Measurements from ENCODE around the gene NOVA2. TPM values are rescaled to one million over a fixed set of nuclear protein-coding genes. Genes with fewer than 3 reads are reported as not detected.

NOVA2 gene
- total RNA-seq, 1 experiment from 2014 or later: not detected

DNA sequence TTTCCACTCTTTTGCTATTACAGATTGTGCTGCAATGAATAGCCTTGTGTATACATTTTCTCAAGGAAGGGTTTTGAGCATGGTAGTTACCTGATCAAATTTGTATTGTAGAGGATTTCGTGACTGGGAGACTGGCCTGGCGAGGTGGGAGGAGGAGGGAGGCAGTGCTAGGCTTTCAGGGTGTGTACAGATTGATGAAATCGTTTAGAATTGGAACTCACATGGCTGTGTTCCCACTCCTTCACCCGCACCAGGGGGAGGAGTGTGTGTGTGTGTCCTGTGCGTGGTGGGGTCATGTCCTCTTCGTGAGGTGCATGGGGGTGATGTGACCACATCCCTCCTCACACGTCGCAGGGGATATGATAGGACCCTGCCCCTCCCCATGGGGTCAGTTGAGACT is 40.9 kb upstream of the NOVA2 start:
- no peaks in the 10 kb centered on the region for H3K27me3 ChIP-seq (ENCODE audit: insufficient read depth, low read depth)
- H3K4me1 ChIP-seq (replicated peaks; ENCODE audit: insufficient read depth): peaks cover 7% of the 10 kb centered on the region; the same call in 1 of the 2 replicates
- H3K9me2 ChIP-seq (ENCODE audit: insufficient read depth): no peaks in the 10 kb centered on the region
- H4K20me1 ChIP-seq (ENCODE audit: insufficient read depth): peaks cover 5% of the 10 kb centered on the region; the same call in 1 of the 2 replicates
- H2AFZ ChIP-seq: 0 out of 2 replicates have a peak overlapping the region, but pooled peaks have one; percentile 47
- H3K4me2 ChIP-seq: peak overlapping the region; percentile 69
- BruUV-seq (replicated peaks): no TSS peak
- intact Hi-C loops (cut with micrococcal nuclease; ENCODE audit: unreplicated experiment): no loop called here
- peaks cover 4% of the 10 kb centered on the region for H3F3A ChIP-seq (ENCODE audit: insufficient read depth, low read depth)
- H3K79me2 ChIP-seq (ENCODE audit: low read depth): no peaks in the 10 kb centered on the region
- H3K9me3 ChIP-seq (ENCODE audit: insufficient read depth, low read depth): no peaks in the 10 kb centered on the region
- ChIA-PET POLR2A (ENCODE audit: unreplicated experiment) (interaction anchor here (0.7 kb wide), 1 partner anchor 20 kb away, joined by 5 read pairs; the partner anchor contains the start of gene CCDC61), CTCF (no interaction called here)
- TF ChIP-seq CTCF (conservative IDR thresholded peaks at IDR 0.05): no peak
- no peak overlapping the region for H3K27ac ChIP-seq
- no peaks in the 10 kb centered on the region for H3K36me3 ChIP-seq (ENCODE audit: low read depth)
- DNase-seq: no peak
- peak overlapping the region; percentile 53; the same call in 1 of the 2 replicates for H3K4me3 ChIP-seq

DNA sequence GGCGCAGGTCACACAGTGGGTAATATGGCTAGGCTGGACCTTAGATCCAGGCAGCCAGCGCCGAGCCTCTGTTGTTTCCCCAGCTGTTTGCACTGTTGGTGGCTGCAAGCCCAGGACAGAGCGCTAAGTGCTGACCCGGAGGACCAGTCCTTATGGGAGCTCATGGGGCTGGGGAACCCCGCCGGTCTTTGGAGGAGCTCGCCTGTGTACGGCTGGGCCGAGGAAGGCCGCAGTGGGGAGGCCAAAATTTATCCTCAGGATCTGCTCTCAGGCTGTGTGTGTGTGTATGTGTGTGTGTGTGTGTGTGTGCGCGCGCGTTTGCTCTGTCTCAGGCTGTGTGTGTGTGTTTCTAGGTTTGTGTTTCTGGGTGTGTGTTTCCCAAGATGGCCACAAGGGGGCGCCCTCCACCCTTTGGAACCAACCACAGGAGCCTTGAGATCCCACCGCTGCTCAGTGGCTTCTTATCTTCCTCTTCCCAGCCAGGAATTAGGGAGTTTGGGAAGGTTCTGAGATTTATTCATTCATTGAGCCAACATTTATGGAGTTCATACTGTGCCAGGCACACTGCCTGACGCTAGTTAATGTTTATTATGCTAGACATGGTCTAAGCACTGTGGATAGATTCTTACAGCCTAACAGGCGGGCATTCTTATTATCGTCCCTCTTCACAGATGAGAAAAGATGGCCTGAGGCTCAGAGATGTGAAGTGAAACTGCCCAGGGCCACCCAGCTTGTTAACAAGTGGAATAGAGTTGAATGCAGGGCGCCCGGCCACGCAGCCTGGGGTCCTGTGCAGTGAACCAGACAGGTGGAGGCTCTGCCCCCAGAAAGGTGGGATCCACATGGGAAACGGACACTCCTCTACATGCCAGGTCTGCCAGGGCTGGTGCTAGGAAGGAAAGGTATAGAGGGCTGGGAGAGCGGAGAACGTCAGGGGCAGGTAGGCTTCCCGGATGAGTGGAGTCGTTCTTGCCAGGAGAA is 36.2 kb upstream of the NOVA2 start:
- Histone ChIP-seq H3K9me3 (ENCODE audit: insufficient read depth, low read depth) (no peaks in the 10 kb centered on the region), H3K79me2 (ENCODE audit: low read depth) (no peaks in the 10 kb centered on the region), H2AFZ (no peak overlapping the region), H4K20me1 (ENCODE audit: insufficient read depth) (no peaks in the 10 kb centered on the region), H3K4me3 (no peak overlapping the region), H3K27ac (no peak overlapping the region), H3K4me2 (no peak overlapping the region), H3K4me1 (replicated peaks; ENCODE audit: insufficient read depth) (0 out of 2 replicates have a peak, but pooled peaks cover 7% of the 10 kb centered on the region), H3K36me3 (ENCODE audit: low read depth) (0 out of 2 replicates have a peak, but pooled peaks cover 9% of the 10 kb centered on the region), H3K27me3 (ENCODE audit: insufficient read depth, low read depth) (no peaks in the 10 kb centered on the region), H3K9me2 (ENCODE audit: insufficient read depth) (no peaks in the 10 kb centered on the region), H3F3A (ENCODE audit: insufficient read depth, low read depth) (peaks cover 5% of the 10 kb centered on the region)
- TF ChIP-seq CTCF (conservative IDR thresholded peaks at IDR 0.05) (peak; percentile 98), EZH2 (IDR thresholded peaks at IDR 0.05; ENCODE audit: low read depth) (no peak)
- no TSS peak for BruUV-seq (replicated peaks)
- ChIA-PET POLR2A (ENCODE audit: unreplicated experiment) (no interaction called here), CTCF (interaction anchor here (0.5 to 1.0 kb wide), 5 partner anchors 11 to 413 kb away, joined by 3 to 13 read pairs (median 3); no protein-coding TSS in a partner anchor)
- DNase-seq: peak; percentile 52 to 61
- intact Hi-C loops (cut with micrococcal nuclease; ENCODE audit: unreplicated experiment): no loop called here

DNA sequence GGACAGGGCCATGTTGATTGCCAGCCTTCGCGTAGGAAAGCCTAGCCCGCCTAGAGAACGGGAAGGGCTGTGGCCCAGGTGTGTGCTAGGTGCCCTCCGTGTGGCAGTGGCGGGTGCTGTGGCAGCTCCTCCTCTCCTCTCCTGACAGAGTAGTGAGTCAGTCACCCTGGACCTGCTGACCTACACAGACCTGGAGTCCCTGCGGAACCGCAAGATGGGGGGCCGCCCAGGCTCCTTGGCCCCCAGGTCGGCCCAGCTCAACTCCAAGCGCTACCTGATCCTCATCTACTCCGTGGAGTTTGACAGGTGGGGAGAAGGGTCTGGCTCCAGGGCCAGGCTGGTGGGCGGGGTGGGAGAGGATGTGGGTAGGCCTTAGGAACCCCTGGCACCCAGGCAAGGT is 32.7 kb upstream of the NOVA2 start:
- no peak overlapping the region for H3K27ac ChIP-seq
- no peaks in the 10 kb centered on the region for H3K9me3 ChIP-seq (ENCODE audit: insufficient read depth, low read depth)
- H3K79me2 ChIP-seq (ENCODE audit: low read depth): no peaks in the 10 kb centered on the region
- H3K27me3 ChIP-seq (ENCODE audit: insufficient read depth, low read depth): no peaks in the 10 kb centered on the region
- no peak overlapping the region for H2AFZ ChIP-seq
- H3K9me2 ChIP-seq (ENCODE audit: insufficient read depth): no peaks in the 10 kb centered on the region
- DNase-seq: no peak
- H3F3A ChIP-seq (ENCODE audit: insufficient read depth, low read depth): peaks cover 13% of the 10 kb centered on the region; the same call in 1 of the 2 replicates
- BruUV-seq (replicated peaks): no TSS peak
- H3K4me2 ChIP-seq: no peak overlapping the region
- CTCF ChIA-PET: no interaction called here
- TF ChIP-seq EZH2 (IDR thresholded peaks at IDR 0.05; ENCODE audit: low read depth) (no peak), CTCF (conservative IDR thresholded peaks at IDR 0.05) (no peak)
- H4K20me1 ChIP-seq (ENCODE audit: insufficient read depth): no peaks in the 10 kb centered on the region
- intact Hi-C loops (cut with micrococcal nuclease; ENCODE audit: unreplicated experiment): no loop called here
- POLR2A ChIA-PET (ENCODE audit: unreplicated experiment): no interaction called here
- H3K4me3 ChIP-seq: no peak overlapping the region
- no peaks in the 10 kb centered on the region for H3K4me1 ChIP-seq (replicated peaks; ENCODE audit: insufficient read depth)
- 0 out of 2 replicates have a peak, but pooled peaks cover 9% of the 10 kb centered on the region for H3K36me3 ChIP-seq (ENCODE audit: low read depth)
